SK-N-SH treated with all-trans-retinoic acid at 6 μM for 48 hours (cell line): ENCODE measurements around the gene HS6ST2.

ENCODE experiments used
- CSDC2 ChIP-seq: fragments of 250-450 bp; sonication (Bioruptor Pico); IDR thresholded peaks from 2 replicates; pipeline ENCODE4 v1.5.0; 2020; ENCODE audit warnings: mild to moderate bottlenecking, moderate library complexity
- CSRNP3 ChIP-seq: fragments of 250-450 bp; sonication (Bioruptor Pico); IDR thresholded peaks from 2 replicates; pipeline ENCODE4 v1.5.1; 2021; ENCODE audit warnings: mild to moderate bottlenecking, moderate library complexity
- PATZ1 ChIP-seq: fragments of 250-450 bp; sonication (Bioruptor Pico); IDR thresholded peaks from 2 replicates; pipeline ENCODE4 v1.8.0; 2020; ENCODE audit warnings: mild to moderate bottlenecking, moderate library complexity, borderline replicate concordance
- RARB ChIP-seq: fragments of 250-450 bp; sonication (Bioruptor Pico); IDR thresholded peaks from 2 replicates; pipeline ENCODE4 v1.8.0; 2021; ENCODE audit warnings: mild to moderate bottlenecking, moderate library complexity
- SNAI2 ChIP-seq: fragments of 250-450 bp; sonication (Bioruptor Pico); IDR thresholded peaks from 2 replicates; pipeline ENCODE4 v1.5.0; 2020; ENCODE audit warnings: mild to moderate bottlenecking, moderate library complexity
- TOX ChIP-seq: fragments of 250-450 bp; sonication (Bioruptor Pico); IDR thresholded peaks from 2 replicates; pipeline ENCODE4 v1.8.0; 2021; ENCODE audit warnings: mild to moderate bottlenecking, moderate library complexity, borderline replicate concordance
- TSHZ2 ChIP-seq: fragments of 250-450 bp; sonication (Bioruptor Pico); IDR thresholded peaks from 2 replicates; pipeline ENCODE4 v1.5.0; 2020; ENCODE audit warnings: mild to moderate bottlenecking, moderate library complexity
- ZFP3 ChIP-seq: fragments of 250-450 bp; sonication (Bioruptor Pico); IDR thresholded peaks from 2 replicates; pipeline ENCODE4 v1.5.0; 2020; ENCODE audit warnings: mild to moderate bottlenecking, moderate library complexity

- TF ChIP-seq CSRNP3 (CRISPR knock-in tag) (no peak), PATZ1 (CRISPR knock-in tag) (no peak), RARB (no peak), ZFP3 (CRISPR knock-in tag) (no peak), CSDC2 (CRISPR knock-in tag) (no peak), TSHZ2 (no peak), TOX (CRISPR knock-in tag) (no peak), SNAI2 (no peak)
These were observed 207.9 kb downstream of the HS6ST2 start for GRCh38 chrX:132750331-132751062.
